ENCODE measurements around the gene IFRD2.
"Not testable (repeated sequence)": the region's sequence is repeated elsewhere in the genome, so short reads cannot be mapped to it uniquely, and the experiment has no call there.

The IFRD2 gene

GRCh38 chr3:50268276-50268675, 24.0 kb downstream of the IFRD2 start:
- DNase-seq (ENCODE audit: low read depth): no peak

GRCh38 chr3:50267280-50267913, 24.8 kb downstream of the IFRD2 start:
- DNase-seq (ENCODE audit: low read depth): no peak

- no peak for DNase-seq (ENCODE audit: low read depth)
Observed at GRCh38 chr3:50266836-50267235, 25.4 kb downstream of the IFRD2 start.

GRCh38 chr3:50266017-50266416, 26.2 kb downstream of the IFRD2 start:
- DNase-seq (ENCODE audit: low read depth): no peak

- no peak for DNase-seq (ENCODE audit: low read depth)
Observed at GRCh38 chr3:50265571-50265970, 26.7 kb downstream of the IFRD2 start.

- DNase-seq (ENCODE audit: low read depth): no peak
Observed at GRCh38 chr3:50264964-50265485, 27.2 kb downstream of the IFRD2 start.

GRCh38 chr3:50264383-50264963, 27.8 kb downstream of the IFRD2 start:
- DNase-seq (ENCODE audit: low read depth): peak; percentile 81

GRCh38 chr3:50263478-50264382, 28.5 kb downstream of the IFRD2 start:
- no peak for DNase-seq (ENCODE audit: low read depth)

GRCh38 chr3:50262778-50263177, 29.5 kb downstream of the IFRD2 start:
- DNase-seq (ENCODE audit: low read depth): no peak

GRCh38 chr3:50262200-50262599, 30.0 kb downstream of the IFRD2 start:
- not testable (repeated sequence) for DNase-seq (ENCODE audit: low read depth)

- no peak for DNase-seq (ENCODE audit: low read depth)
Observed at GRCh38 chr3:50261505-50261904, 30.7 kb downstream of the IFRD2 start.

- no peak for DNase-seq (ENCODE audit: low read depth)
Observed at GRCh38 chr3:50260942-50261441, 31.2 kb downstream of the IFRD2 start.

- DNase-seq (ENCODE audit: low read depth): peak; percentile 85
Observed at GRCh38 chr3:50260027-50260941, 31.9 kb downstream of the IFRD2 start.

- DNase-seq (ENCODE audit: low read depth): no peak
Observed at GRCh38 chr3:50259432-50260026, 32.7 kb downstream of the IFRD2 start.

- DNase-seq (ENCODE audit: low read depth): no peak
Observed at GRCh38 chr3:50258979-50259378, 33.2 kb downstream of the IFRD2 start.

GRCh38 chr3:50258029-50258680, 34.1 kb downstream of the IFRD2 start:
- no peak for DNase-seq (ENCODE audit: low read depth)

- DNase-seq (ENCODE audit: low read depth): no peak
Observed at GRCh38 chr3:50256978-50257890, 35.0 kb downstream of the IFRD2 start.

GRCh38 chr3:50255251-50255615, 37.0 kb downstream of the IFRD2 start:
- DNase-seq (ENCODE audit: low read depth): no peak

- DNase-seq (ENCODE audit: low read depth): peak; percentile 78
Observed at GRCh38 chr3:50254577-50255250, 37.5 kb downstream of the IFRD2 start.
